ENCODE measurements around the gene RASAL2.
"Not testable (repeated sequence)": the region's sequence is repeated elsewhere in the genome, so short reads cannot be mapped to it uniquely, and the experiment has no call there.

The RASAL2 gene

GRCh38 chr1:178243119-178243518 lies 149.2 kb downstream of the RASAL2 start:
- H3K9ac ChIP-seq (ENCODE audit: low read length): no peak overlapping the region
- peaks cover 39% of the 10 kb centered on the region for H3K4me1 ChIP-seq (ENCODE audit: control insufficient read depth, insufficient read depth, low read length)
- H3K9me3 ChIP-seq (ENCODE audit: control insufficient read depth, low read length): peaks cover 4% of the 10 kb centered on the region
- DNase-seq (ENCODE audit: low read depth): no peak
- H3K36me3 ChIP-seq (ENCODE audit: control insufficient read depth, insufficient read depth, low read length, severe bottlenecking): no peaks in the 10 kb centered on the region
- no peak overlapping the region for H3K4me3 ChIP-seq (ENCODE audit: low read length)
- no peaks in the 10 kb centered on the region for H3K27me3 ChIP-seq (replicated peaks; ENCODE audit: control insufficient read depth, insufficient read depth, low read length)

- no peaks in the 10 kb centered on the region for H3K27me3 ChIP-seq (replicated peaks; ENCODE audit: control insufficient read depth, insufficient read depth, low read length)
- peaks cover 33% of the 10 kb centered on the region for H3K4me1 ChIP-seq (ENCODE audit: control insufficient read depth, insufficient read depth, low read length)
- H3K9me3 ChIP-seq (ENCODE audit: control insufficient read depth, low read length): peaks cover 8% of the 10 kb centered on the region
- H3K4me3 ChIP-seq (ENCODE audit: low read length): no peak overlapping the region
- no peak for DNase-seq (ENCODE audit: low read depth)
- no peak overlapping the region for H3K9ac ChIP-seq (ENCODE audit: low read length)
- no peaks in the 10 kb centered on the region for H3K36me3 ChIP-seq (ENCODE audit: control insufficient read depth, insufficient read depth, low read length, severe bottlenecking)
Observed at GRCh38 chr1:178243890-178244289, 150.0 kb downstream of the RASAL2 start.

- DNase-seq (ENCODE audit: low read depth); H3K36me3 ChIP-seq (ENCODE audit: control insufficient read depth, insufficient read depth, low read length, severe bottlenecking); H3K4me1 ChIP-seq (ENCODE audit: control insufficient read depth, insufficient read depth, low read length); H3K4me3 ChIP-seq (ENCODE audit: low read length); H3K9ac ChIP-seq (ENCODE audit: low read length); H3K27me3 ChIP-seq (replicated peaks; ENCODE audit: control insufficient read depth, insufficient read depth, low read length): not testable (repeated sequence)
- H3K9me3 ChIP-seq (ENCODE audit: control insufficient read depth, low read length): peaks cover 12% of the 10 kb centered on the region
Observed at GRCh38 chr1:178248284-178248683, 154.4 kb downstream of the RASAL2 start.

GRCh38 chr1:178253581-178253980 lies 159.7 kb downstream of the RASAL2 start:
- H3K4me1 ChIP-seq (ENCODE audit: control insufficient read depth, insufficient read depth, low read length); H3K9ac ChIP-seq (ENCODE audit: low read length); H3K27me3 ChIP-seq (replicated peaks; ENCODE audit: control insufficient read depth, insufficient read depth, low read length); H3K9me3 ChIP-seq (ENCODE audit: control insufficient read depth, low read length); H3K4me3 ChIP-seq (ENCODE audit: low read length); DNase-seq (ENCODE audit: low read depth); H3K36me3 ChIP-seq (ENCODE audit: control insufficient read depth, insufficient read depth, low read length, severe bottlenecking): not testable (repeated sequence)

- Histone ChIP-seq H3K4me3 (ENCODE audit: low read length) (no peak overlapping the region), H3K9me3 (ENCODE audit: control insufficient read depth, low read length) (no peaks in the 10 kb centered on the region), H3K36me3 (ENCODE audit: control insufficient read depth, insufficient read depth, low read length, severe bottlenecking) (no peaks in the 10 kb centered on the region), H3K4me1 (ENCODE audit: control insufficient read depth, insufficient read depth, low read length) (peaks cover 9% of the 10 kb centered on the region), H3K9ac (ENCODE audit: low read length) (no peak overlapping the region), H3K27me3 (replicated peaks; ENCODE audit: control insufficient read depth, insufficient read depth, low read length) (no peaks in the 10 kb centered on the region)
- DNase-seq (ENCODE audit: low read depth): no peak
Observed at GRCh38 chr1:178254433-178254832, 160.5 kb downstream of the RASAL2 start.

GRCh38 chr1:178258536-178258935 lies 164.6 kb downstream of the RASAL2 start:
- H3K27me3 ChIP-seq (replicated peaks; ENCODE audit: control insufficient read depth, insufficient read depth, low read length): no peaks in the 10 kb centered on the region
- H3K4me3 ChIP-seq (ENCODE audit: low read length): no peak overlapping the region
- no peak overlapping the region for H3K9ac ChIP-seq (ENCODE audit: low read length)
- H3K36me3 ChIP-seq (ENCODE audit: control insufficient read depth, insufficient read depth, low read length, severe bottlenecking): no peaks in the 10 kb centered on the region
- no peaks in the 10 kb centered on the region for H3K9me3 ChIP-seq (ENCODE audit: control insufficient read depth, low read length)
- peaks cover 20% of the 10 kb centered on the region for H3K4me1 ChIP-seq (ENCODE audit: control insufficient read depth, insufficient read depth, low read length)
- no peak for DNase-seq (ENCODE audit: low read depth)

GRCh38 chr1:178262120-178262500 lies 168.2 kb downstream of the RASAL2 start:
- Histone ChIP-seq H3K27me3 (replicated peaks; ENCODE audit: control insufficient read depth, insufficient read depth, low read length) (no peaks in the 10 kb centered on the region), H3K9ac (ENCODE audit: low read length) (no peak overlapping the region), H3K36me3 (ENCODE audit: control insufficient read depth, insufficient read depth, low read length, severe bottlenecking) (no peaks in the 10 kb centered on the region), H3K9me3 (ENCODE audit: control insufficient read depth, low read length) (no peaks in the 10 kb centered on the region), H3K4me1 (ENCODE audit: control insufficient read depth, insufficient read depth, low read length) (peaks cover 13% of the 10 kb centered on the region), H3K4me3 (ENCODE audit: low read length) (no peak overlapping the region)
- DNase-seq (ENCODE audit: low read depth): peak; percentile 66

GRCh38 chr1:178263341-178263740 lies 169.4 kb downstream of the RASAL2 start:
- no peak overlapping the region for H3K4me3 ChIP-seq (ENCODE audit: low read length)
- no peaks in the 10 kb centered on the region for H3K36me3 ChIP-seq (ENCODE audit: control insufficient read depth, insufficient read depth, low read length, severe bottlenecking)
- DNase-seq (ENCODE audit: low read depth): peak; percentile 59
- H3K27me3 ChIP-seq (replicated peaks; ENCODE audit: control insufficient read depth, insufficient read depth, low read length): no peaks in the 10 kb centered on the region
- H3K9ac ChIP-seq (ENCODE audit: low read length): no peak overlapping the region
- H3K4me1 ChIP-seq (ENCODE audit: control insufficient read depth, insufficient read depth, low read length): peaks cover 17% of the 10 kb centered on the region
- no peaks in the 10 kb centered on the region for H3K9me3 ChIP-seq (ENCODE audit: control insufficient read depth, low read length)

GRCh38 chr1:178266113-178266512 lies 172.2 kb downstream of the RASAL2 start:
- Histone ChIP-seq H3K4me3 (ENCODE audit: low read length) (no peak overlapping the region), H3K9me3 (ENCODE audit: control insufficient read depth, low read length) (no peaks in the 10 kb centered on the region), H3K27me3 (replicated peaks; ENCODE audit: control insufficient read depth, insufficient read depth, low read length) (no peaks in the 10 kb centered on the region), H3K4me1 (ENCODE audit: control insufficient read depth, insufficient read depth, low read length) (peaks cover 22% of the 10 kb centered on the region), H3K9ac (ENCODE audit: low read length) (no peak overlapping the region), H3K36me3 (ENCODE audit: control insufficient read depth, insufficient read depth, low read length, severe bottlenecking) (no peaks in the 10 kb centered on the region)
- DNase-seq (ENCODE audit: low read depth): no peak

- no peak for DNase-seq (ENCODE audit: low read depth)
- Histone ChIP-seq H3K4me1 (ENCODE audit: control insufficient read depth, insufficient read depth, low read length) (peaks cover 28% of the 10 kb centered on the region), H3K9me3 (ENCODE audit: control insufficient read depth, low read length) (no peaks in the 10 kb centered on the region), H3K36me3 (ENCODE audit: control insufficient read depth, insufficient read depth, low read length, severe bottlenecking) (no peaks in the 10 kb centered on the region), H3K27me3 (replicated peaks; ENCODE audit: control insufficient read depth, insufficient read depth, low read length) (no peaks in the 10 kb centered on the region), H3K4me3 (ENCODE audit: low read length) (no peak overlapping the region), H3K9ac (ENCODE audit: low read length) (no peak overlapping the region)
Observed at GRCh38 chr1:178266619-178267066, 172.7 kb downstream of the RASAL2 start.

- Histone ChIP-seq H3K36me3 (ENCODE audit: control insufficient read depth, insufficient read depth, low read length, severe bottlenecking) (no peaks in the 10 kb centered on the region), H3K4me1 (ENCODE audit: control insufficient read depth, insufficient read depth, low read length) (peaks cover 25% of the 10 kb centered on the region), H3K27me3 (replicated peaks; ENCODE audit: control insufficient read depth, insufficient read depth, low read length) (no peaks in the 10 kb centered on the region), H3K4me3 (ENCODE audit: low read length) (peak overlapping the region; percentile 24), H3K9ac (ENCODE audit: low read length) (no peak overlapping the region), H3K9me3 (ENCODE audit: control insufficient read depth, low read length) (no peaks in the 10 kb centered on the region)
- no peak for DNase-seq (ENCODE audit: low read depth)
Observed at GRCh38 chr1:178267646-178268094, 173.8 kb downstream of the RASAL2 start.

GRCh38 chr1:178271471-178271870 lies 177.6 kb downstream of the RASAL2 start:
- Histone ChIP-seq H3K9me3 (ENCODE audit: control insufficient read depth, low read length) (no peaks in the 10 kb centered on the region), H3K36me3 (ENCODE audit: control insufficient read depth, insufficient read depth, low read length, severe bottlenecking) (no peaks in the 10 kb centered on the region), H3K4me3 (ENCODE audit: low read length) (no peak overlapping the region), H3K4me1 (ENCODE audit: control insufficient read depth, insufficient read depth, low read length) (peaks cover 33% of the 10 kb centered on the region), H3K27me3 (replicated peaks; ENCODE audit: control insufficient read depth, insufficient read depth, low read length) (no peaks in the 10 kb centered on the region), H3K9ac (ENCODE audit: low read length) (no peak overlapping the region)
- no peak for DNase-seq (ENCODE audit: low read depth)

Measured in adipocyte (in vitro differentiated cells).